Prostate gland (tissue), 2 donors: Measurements from ENCODE around the gene TMEM131L.
A peak's percentile ranks its signal among the peaks of the same experiment; 100 is the strongest.

Experiments used
- CTCF ChIP-seq, 4 experiments: fragments of 200-600 bp in 2 of 4; fragments of 450-650 bp in 2 of 4; sonication (generic) in 2 of 4; IDR thresholded peaks; 1 replicate in 3 of 4; 2 replicates in 1 of 4; pipeline ENCODE4 v1.5.1; 2016 to 2019; ENCODE audit warnings: antibody characterized with exemption in 4 of 4, mild to moderate bottlenecking in 2 of 4, moderate library complexity in 2 of 4
- POLR2A ChIP-seq: fragments of 450-650 bp; IDR thresholded peaks from one replicate; pipeline ENCODE4 v1.6.1; 2016; ENCODE audit warnings: antibody characterized with exemption, mild to moderate bottlenecking
- POLR2AphosphoS5 ChIP-seq: sonication (generic); formaldehyde crosslinking; IDR thresholded peaks from one replicate; pipeline ENCODE4 v1.6.1; 2017; ENCODE audit warnings: antibody characterized with exemption

GRCh38 chr4:153612878-153613277, 146.7 kb downstream of the TMEM131L start:
- TF ChIP-seq POLR2A (no peak), POLR2AphosphoS5 (peak; percentile 78), CTCF (IDR thresholded peaks at IDR 0.05) (no peak)
